ENCODE results near the gene ACOXL. TPM values are rescaled to one million over a fixed set of nuclear protein-coding genes. Genes with fewer than 3 reads are reported as not detected.

The ACOXL gene
- total RNA-seq, 2 experiments from 2014 or later: not detected

GRCh38 chr2:110731064-110731463 is 1.3 kb upstream of the ACOXL start:
- peaks cover 14% of the 10 kb centered on the region for H3K4me1 ChIP-seq (ENCODE audit: insufficient read depth, low read length)
- H3K4me3 ChIP-seq (ENCODE audit: low read length): no peak overlapping the region
- intact Hi-C loops (cut with DNase I, micrococcal nuclease): no loop called here
- POLR2A ChIA-PET: no interaction called here
- no peak for TF ChIP-seq CTCF (IDR thresholded peaks at IDR 0.05)
- peaks cover 35 to 44% of the 10 kb centered on the region in 2 experiments for H3K27me3 ChIP-seq (ENCODE audit: control insufficient read depth in 1 of 2, insufficient read depth in 2 of 2, low read length in 2 of 2)
- H3K36me3 ChIP-seq (ENCODE audit: insufficient read depth, low read length): no peaks in the 10 kb centered on the region
- H3K9me3 ChIP-seq (ENCODE audit: control insufficient read depth in 1 of 2, insufficient read depth in 1 of 2, low read length in 2 of 2): peaks cover 0 to 6% of the 10 kb centered on the region in 2 experiments
- H3K9me3 Mint-ChIP-seq: no peaks in the 10 kb centered on the region
- no peak for DNase-seq
- H3K27ac Mint-ChIP-seq: no peak overlapping the region
- CTCF ChIA-PET: no interaction called here
- peaks cover 13% of the 10 kb centered on the region for H3K4me1 Mint-ChIP-seq (ENCODE audit: low read depth)
- H3K4me3 Mint-ChIP-seq: no peak overlapping the region
- ATAC-seq (ENCODE audit: poor library complexity): no peak
- no peaks in the 10 kb centered on the region for H3K36me3 Mint-ChIP-seq (ENCODE audit: low read depth)
- peaks cover 61% of the 10 kb centered on the region for H3K27me3 Mint-ChIP-seq
- H3K27ac ChIP-seq (ENCODE audit: low read depth in 1 of 2, low read length in 2 of 2): no peak overlapping the region

GRCh38 chr2:110735366-110735765 is 3.0 kb downstream of the ACOXL start:
- ChIA-PET CTCF (no interaction called here), POLR2A (no interaction called here)
- Mint-ChIP-seq H3K27me3 (peaks cover 81% of the 10 kb centered on the region), H3K4me3 (no peak overlapping the region), H3K9me3 (no peaks in the 10 kb centered on the region), H3K27ac (no peak overlapping the region), H3K4me1 (ENCODE audit: low read depth) (peaks cover 13% of the 10 kb centered on the region), H3K36me3 (ENCODE audit: low read depth) (no peaks in the 10 kb centered on the region)
- TF ChIP-seq CTCF (IDR thresholded peaks at IDR 0.05): no peak
- ATAC-seq (ENCODE audit: poor library complexity) (no peak), DNase-seq (no peak)
- H3K27me3 ChIP-seq (ENCODE audit: control insufficient read depth in 1 of 2, insufficient read depth in 2 of 2, low read length in 2 of 2): peaks cover 42 to 62% of the 10 kb centered on the region in 2 experiments
- H3K4me3 ChIP-seq (ENCODE audit: low read length): no peak overlapping the region
- H3K9me3 ChIP-seq (ENCODE audit: control insufficient read depth in 1 of 2, insufficient read depth in 1 of 2, low read length in 2 of 2): peaks cover 0 to 6% of the 10 kb centered on the region in 2 experiments
- peaks cover 14% of the 10 kb centered on the region for H3K4me1 ChIP-seq (ENCODE audit: insufficient read depth, low read length)
- no peak overlapping the region for H3K27ac ChIP-seq (ENCODE audit: low read depth in 1 of 2, low read length in 2 of 2)
- intact Hi-C loops (cut with DNase I, micrococcal nuclease): no loop called here
- H3K36me3 ChIP-seq (ENCODE audit: insufficient read depth, low read length): no peaks in the 10 kb centered on the region

GRCh38 chr2:110737783-110738182 is 5.4 kb downstream of the ACOXL start:
- no peak for TF ChIP-seq CTCF (IDR thresholded peaks at IDR 0.05)
- H3K4me1 Mint-ChIP-seq (ENCODE audit: low read depth): peaks cover 8% of the 10 kb centered on the region
- no peaks in the 10 kb centered on the region for H3K9me3 ChIP-seq (ENCODE audit: control insufficient read depth in 1 of 2, insufficient read depth in 1 of 2, low read length in 2 of 2)
- peaks cover 6% of the 10 kb centered on the region for H3K4me1 ChIP-seq (ENCODE audit: insufficient read depth, low read length)
- POLR2A ChIA-PET: interaction anchor here (1.1 kb wide), 1 partner anchor 10 kb away, joined by 3 read pairs; no protein-coding TSS in a partner anchor
- no peaks in the 10 kb centered on the region for H3K36me3 ChIP-seq (ENCODE audit: insufficient read depth, low read length)
- no peak overlapping the region for H3K4me3 Mint-ChIP-seq
- no peak overlapping the region for H3K27ac Mint-ChIP-seq
- no peak overlapping the region for H3K27ac ChIP-seq (ENCODE audit: low read depth in 1 of 2, low read length in 2 of 2)
- peaks cover 84% of the 10 kb centered on the region for H3K27me3 Mint-ChIP-seq
- intact Hi-C loops (cut with DNase I, micrococcal nuclease): no loop called here
- DNase-seq (no peak), ATAC-seq (ENCODE audit: poor library complexity) (no peak)
- H3K27me3 ChIP-seq (ENCODE audit: control insufficient read depth in 1 of 2, insufficient read depth in 2 of 2, low read length in 2 of 2): peaks cover 33 to 61% of the 10 kb centered on the region in 2 experiments
- H3K4me3 ChIP-seq (ENCODE audit: low read length): no peak overlapping the region
- CTCF ChIA-PET: no interaction called here
- H3K9me3 Mint-ChIP-seq: no peaks in the 10 kb centered on the region
- no peaks in the 10 kb centered on the region for H3K36me3 Mint-ChIP-seq (ENCODE audit: low read depth)

All from CD4-positive, alpha-beta T cell (primary cell).